IPS DF 4.7 (cell line): ENCODE data around the gene MRS2.
"Not testable (repeated sequence)": the region's sequence is repeated elsewhere in the genome, so short reads cannot be mapped to it uniquely, and the experiment has no call there.

Source experiments
- DNase-seq: peaks from one replicate; pipeline ENCODE4 v3.0.0-alpha.2; 2013; ENCODE audit warnings: low spot score; ENCODE audit errors: extremely low read depth

MRS2 gene

GRCh38 chr6:24385536-24386269 is 17.0 kb upstream of the MRS2 start:
- DNase-seq = no peak

GRCh38 chr6:24387818-24388217 is 14.9 kb upstream of the MRS2 start:
- DNase-seq = no peak

GRCh38 chr6:24391208-24391607 is 11.5 kb upstream of the MRS2 start:
- DNase-seq = no peak

GRCh38 chr6:24391756-24392405 is 10.9 kb upstream of the MRS2 start:
- DNase-seq = no peak

GRCh38 chr6:24394061-24394779 is 8.5 kb upstream of the MRS2 start:
- DNase-seq = no peak

- DNase-seq = no peak
Measured at GRCh38 chr6:24394780-24395437, 7.8 kb upstream of the MRS2 start.

- no peak for DNase-seq
Measured at GRCh38 chr6:24396824-24397223, 5.9 kb upstream of the MRS2 start.

GRCh38 chr6:24397631-24398030 is 5.1 kb upstream of the MRS2 start:
- no peak for DNase-seq

- DNase-seq = not testable (repeated sequence)
Measured at GRCh38 chr6:24400045-24401039, 2.4 kb upstream of the MRS2 start.

GRCh38 chr6:24401458-24401857 is 1.3 kb upstream of the MRS2 start:
- no peak for DNase-seq

- no peak for DNase-seq
Measured at GRCh38 chr6:24403501-24403824, 727 bp downstream of the MRS2 start.

GRCh38 chr6:24405262-24405661 is 2.5 kb downstream of the MRS2 start:
- no peak for DNase-seq

GRCh38 chr6:24408719-24409410 is 6.1 kb downstream of the MRS2 start:
- no peak for DNase-seq

- no peak for DNase-seq
Measured at GRCh38 chr6:24410622-24411021, 7.9 kb downstream of the MRS2 start.

- DNase-seq = no peak
Measured at GRCh38 chr6:24412294-24412693, 9.6 kb downstream of the MRS2 start.

GRCh38 chr6:24414531-24414930 is 11.8 kb downstream of the MRS2 start:
- DNase-seq = not testable (repeated sequence)

- no peak for DNase-seq
Measured at GRCh38 chr6:24415753-24416152, 13.0 kb downstream of the MRS2 start.

GRCh38 chr6:24419526-24419925 is 16.8 kb downstream of the MRS2 start:
- no peak for DNase-seq

GRCh38 chr6:24425091-24425490 is 22.4 kb downstream of the MRS2 start:
- DNase-seq = no peak

- DNase-seq = no peak
Measured at GRCh38 chr6:24426729-24427446, 24.2 kb downstream of the MRS2 start.
